ENCODE data around the gene NTM.

NTM gene

DNA sequence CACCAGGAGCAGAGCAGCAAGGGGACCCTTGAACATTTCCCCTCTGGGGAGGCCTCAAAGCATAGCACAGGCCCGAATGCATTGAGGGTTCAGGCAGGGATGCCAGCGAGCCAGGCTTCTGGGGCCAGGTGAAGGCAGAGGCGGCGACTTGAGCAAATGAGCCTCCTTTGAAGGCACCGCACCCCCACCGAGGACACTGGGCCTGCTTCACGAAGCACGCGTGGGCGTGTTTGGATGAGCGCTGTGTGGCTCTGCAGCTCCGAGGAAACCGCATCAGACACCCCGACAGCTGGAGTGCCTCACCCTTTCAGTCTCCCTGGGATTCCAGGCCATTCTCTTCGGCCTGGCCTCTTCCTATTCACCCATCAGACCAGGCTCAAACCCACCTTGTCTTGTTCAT, 301.8 kb downstream of the NTM start:
- peaks cover 54% of the 10 kb centered on the region for H3K27me3 ChIP-seq (ENCODE audit: low read depth, low read length)
- no peak overlapping the region for H3K4me2 ChIP-seq (ENCODE audit: low read length)
- H3K79me2 ChIP-seq (ENCODE audit: low read length) = no peaks in the 10 kb centered on the region
- no peaks in the 10 kb centered on the region for H3K9me3 ChIP-seq (ENCODE audit: insufficient read depth, low read length)
- H3K4me3 ChIP-seq (ENCODE audit: low read length) = no peak overlapping the region
- no peak overlapping the region for H3K27ac ChIP-seq (ENCODE audit: low read length)
- TF ChIP-seq CTCF (IDR thresholded peaks at IDR 0.05; ENCODE audit: low read depth, low read length) (no peak), EZH2phosphoT487 (IDR thresholded peaks at IDR 0.05; ENCODE audit: low read depth) (no peak)
- H2AFZ ChIP-seq (ENCODE audit: low read depth, low read length) = no peak overlapping the region
- H4K20me1 ChIP-seq (ENCODE audit: insufficient read depth, low read length) = peaks cover 23% of the 10 kb centered on the region; the same call in 1 of the 2 replicates
- H3K9ac ChIP-seq (ENCODE audit: low read length) = no peak overlapping the region
- no peaks in the 10 kb centered on the region for H3K36me3 ChIP-seq (replicated peaks; ENCODE audit: low read depth, low read length)
- H3K4me1 ChIP-seq (ENCODE audit: low read length) = no peaks in the 10 kb centered on the region

GRCh38 chr11:131674051-131674755, 303.8 kb downstream of the NTM start:
- no peak overlapping the region for H3K9ac ChIP-seq (ENCODE audit: low read length)
- peaks cover 41% of the 10 kb centered on the region for H3K27me3 ChIP-seq (ENCODE audit: low read depth, low read length)
- no peak overlapping the region for H3K4me3 ChIP-seq (ENCODE audit: low read length)
- no peaks in the 10 kb centered on the region for H3K36me3 ChIP-seq (replicated peaks; ENCODE audit: low read depth, low read length)
- no peak overlapping the region for H2AFZ ChIP-seq (ENCODE audit: low read depth, low read length)
- no peaks in the 10 kb centered on the region for H3K9me3 ChIP-seq (ENCODE audit: insufficient read depth, low read length)
- H3K4me1 ChIP-seq (ENCODE audit: low read length) = no peaks in the 10 kb centered on the region
- no peaks in the 10 kb centered on the region for H3K79me2 ChIP-seq (ENCODE audit: low read length)
- peak; percentile 91 for TF ChIP-seq CTCF (IDR thresholded peaks at IDR 0.05; ENCODE audit: low read depth, low read length)
- no peak for TF ChIP-seq EZH2phosphoT487 (IDR thresholded peaks at IDR 0.05; ENCODE audit: low read depth)
- H3K4me2 ChIP-seq (ENCODE audit: low read length) = no peak overlapping the region
- no peak overlapping the region for H3K27ac ChIP-seq (ENCODE audit: low read length)
- H4K20me1 ChIP-seq (ENCODE audit: insufficient read depth, low read length) = peaks cover 16% of the 10 kb centered on the region; the same call in 1 of the 2 replicates

GRCh38 chr11:131675121-131675888, 304.9 kb downstream of the NTM start:
- Histone ChIP-seq H3K9ac (ENCODE audit: low read length) (no peak overlapping the region), H2AFZ (ENCODE audit: low read depth, low read length) (no peak overlapping the region), H4K20me1 (ENCODE audit: insufficient read depth, low read length) (peaks cover 16% of the 10 kb centered on the region; the same call in 1 of the 2 replicates), H3K27me3 (ENCODE audit: low read depth, low read length) (peaks cover 31% of the 10 kb centered on the region), H3K27ac (ENCODE audit: low read length) (no peak overlapping the region), H3K9me3 (ENCODE audit: insufficient read depth, low read length) (no peaks in the 10 kb centered on the region), H3K4me2 (ENCODE audit: low read length) (no peak overlapping the region), H3K79me2 (ENCODE audit: low read length) (no peaks in the 10 kb centered on the region), H3K4me3 (ENCODE audit: low read length) (no peak overlapping the region), H3K36me3 (replicated peaks; ENCODE audit: low read depth, low read length) (no peaks in the 10 kb centered on the region), H3K4me1 (ENCODE audit: low read length) (no peaks in the 10 kb centered on the region)
- no peak for TF ChIP-seq CTCF (IDR thresholded peaks at IDR 0.05; ENCODE audit: low read depth, low read length)
- no peak for TF ChIP-seq EZH2phosphoT487 (IDR thresholded peaks at IDR 0.05; ENCODE audit: low read depth)

DNA sequence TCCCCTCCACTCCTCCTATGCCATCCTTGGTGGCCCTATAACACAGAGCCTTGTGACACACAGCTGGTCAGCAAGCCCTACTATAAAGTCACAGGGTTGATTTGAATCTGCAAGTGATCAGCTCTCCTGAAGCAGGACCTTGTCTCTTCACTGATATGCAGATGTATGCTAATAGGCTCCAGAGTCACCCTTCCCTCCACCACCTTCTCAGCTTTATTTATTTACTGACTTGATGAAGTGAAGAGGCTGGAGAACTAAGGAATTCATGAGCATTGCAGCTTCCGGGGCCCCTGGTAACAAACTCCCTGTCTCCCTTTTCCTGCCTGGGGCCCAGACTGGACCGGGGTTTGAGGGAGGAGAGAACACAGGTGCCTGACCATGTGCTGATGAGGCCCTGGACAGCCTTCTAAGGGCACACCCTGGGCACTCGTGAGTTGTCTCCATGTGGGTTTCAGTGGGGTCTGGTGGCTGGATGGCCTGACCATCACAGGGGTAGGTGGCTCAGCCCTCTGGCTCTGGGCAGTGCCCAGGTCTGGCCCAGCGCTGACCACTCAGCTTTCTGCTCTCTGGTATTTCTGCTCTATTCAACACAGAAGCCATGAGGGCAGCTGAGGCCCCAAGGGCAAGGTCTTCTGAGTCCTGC, 307.5 kb downstream of the NTM start:
- TF ChIP-seq EZH2phosphoT487 (IDR thresholded peaks at IDR 0.05; ENCODE audit: low read depth) (no peak), CTCF (IDR thresholded peaks at IDR 0.05; ENCODE audit: low read depth, low read length) (no peak)
- H3K9ac ChIP-seq (ENCODE audit: low read length) = no peak overlapping the region
- H3K27ac ChIP-seq (ENCODE audit: low read length) = no peak overlapping the region
- H3K4me1 ChIP-seq (ENCODE audit: low read length) = no peaks in the 10 kb centered on the region
- H3K9me3 ChIP-seq (ENCODE audit: insufficient read depth, low read length) = no peaks in the 10 kb centered on the region
- H3K36me3 ChIP-seq (replicated peaks; ENCODE audit: low read depth, low read length) = no peaks in the 10 kb centered on the region
- H3K27me3 ChIP-seq (ENCODE audit: low read depth, low read length) = peaks cover 17% of the 10 kb centered on the region
- no peaks in the 10 kb centered on the region for H3K79me2 ChIP-seq (ENCODE audit: low read length)
- H2AFZ ChIP-seq (ENCODE audit: low read depth, low read length) = no peak overlapping the region
- H3K4me2 ChIP-seq (ENCODE audit: low read length) = no peak overlapping the region
- peaks cover 8% of the 10 kb centered on the region; the same call in 1 of the 2 replicates for H4K20me1 ChIP-seq (ENCODE audit: insufficient read depth, low read length)
- no peak overlapping the region for H3K4me3 ChIP-seq (ENCODE audit: low read length)

Measured in OCI-LY3 (cell line).